ENCODE data around the gene HOXA10.

The HOXA10 gene

GRCh38 chr7:27199849-27200760, 26.0 kb upstream of the HOXA10 start, which contains the start of gene HOXA13:
TSS of gene HOXA13 (minus strand) at chr7:27200091. CDS start at chr7:27200077, 14 bp downstream.
- Mint-ChIP-seq H3K9me3 (peaks cover 2% of the 10 kb centered on the region), H3K27ac (peak within 1 kb of the TSS; percentile 79), H3K4me3 (peak within 1 kb of the TSS; percentile 84), H3K27me3 (peaks cover 34% of the 10 kb centered on the region), H3K36me3 (no peaks in the 10 kb centered on the region), H3K4me1 (peaks cover 21% of the 10 kb centered on the region)
- DNase-seq (ENCODE audit: low spot score in 2 of 2) (peak in 1 of 2 donors; percentile 32), ATAC-seq (ENCODE audit: low read depth) (peak; percentile 53)

- no peak for ATAC-seq (ENCODE audit: low read depth)
- Mint-ChIP-seq H3K36me3 (no peaks in the 10 kb centered on the region), H3K27me3 (peaks cover 35% of the 10 kb centered on the region), H3K27ac (peak overlapping the region; percentile 79), H3K9me3 (peaks cover 2% of the 10 kb centered on the region), H3K4me3 (peak overlapping the region; percentile 56), H3K4me1 (peaks cover 17% of the 10 kb centered on the region)
- DNase-seq (ENCODE audit: low spot score in 2 of 2): peak in 1 of 2 donors; percentile 39
These were observed 25.0 kb upstream of the HOXA10 start for GRCh38 chr7:27198871-27199801.

DNA sequence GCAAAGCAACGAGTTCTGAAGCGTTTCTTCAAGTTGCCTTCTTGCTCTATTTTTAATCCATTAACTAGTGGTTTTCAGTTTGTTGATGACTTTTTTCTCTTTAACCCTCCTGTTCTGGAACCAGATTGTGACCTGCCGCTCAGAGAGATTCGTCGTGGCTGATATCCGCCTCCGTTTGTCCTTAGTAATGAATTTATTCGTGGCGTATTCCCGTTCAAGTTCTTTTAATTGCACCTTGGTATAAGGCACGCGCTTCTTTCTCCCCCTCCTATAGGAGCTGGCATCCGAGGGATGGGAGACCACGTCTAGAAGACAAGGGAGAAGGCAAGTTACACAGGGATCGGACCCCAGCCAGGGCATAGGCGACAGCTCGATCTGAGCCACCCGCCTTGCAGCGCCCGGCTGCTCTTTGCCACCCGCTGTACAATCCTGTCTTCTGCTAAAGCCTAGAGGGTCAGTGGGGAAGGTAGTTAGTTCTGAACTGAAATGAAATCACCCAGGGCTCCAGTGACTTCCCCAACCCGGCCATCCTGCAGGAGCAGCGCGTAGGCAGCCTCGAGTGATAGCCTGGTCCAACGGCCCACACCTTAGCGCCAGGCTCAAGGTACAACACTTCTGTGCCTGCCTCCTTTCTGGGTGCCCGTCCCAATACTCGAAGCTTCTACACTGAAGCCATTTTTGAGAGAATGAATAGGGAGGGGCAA, 24.2 kb upstream of the HOXA10 start:
- no peaks in the 10 kb centered on the region for H3K36me3 Mint-ChIP-seq
- H3K4me1 Mint-ChIP-seq: peaks cover 17% of the 10 kb centered on the region
- H3K27me3 Mint-ChIP-seq: peaks cover 32% of the 10 kb centered on the region
- DNase-seq (ENCODE audit: low spot score in 2 of 2): peak in 1 of 2 donors; percentile 19
- peaks cover 2% of the 10 kb centered on the region for H3K9me3 Mint-ChIP-seq
- ATAC-seq (ENCODE audit: low read depth): no peak
- peak overlapping the region; percentile 79 for H3K27ac Mint-ChIP-seq
- no peak overlapping the region for H3K4me3 Mint-ChIP-seq

DNA sequence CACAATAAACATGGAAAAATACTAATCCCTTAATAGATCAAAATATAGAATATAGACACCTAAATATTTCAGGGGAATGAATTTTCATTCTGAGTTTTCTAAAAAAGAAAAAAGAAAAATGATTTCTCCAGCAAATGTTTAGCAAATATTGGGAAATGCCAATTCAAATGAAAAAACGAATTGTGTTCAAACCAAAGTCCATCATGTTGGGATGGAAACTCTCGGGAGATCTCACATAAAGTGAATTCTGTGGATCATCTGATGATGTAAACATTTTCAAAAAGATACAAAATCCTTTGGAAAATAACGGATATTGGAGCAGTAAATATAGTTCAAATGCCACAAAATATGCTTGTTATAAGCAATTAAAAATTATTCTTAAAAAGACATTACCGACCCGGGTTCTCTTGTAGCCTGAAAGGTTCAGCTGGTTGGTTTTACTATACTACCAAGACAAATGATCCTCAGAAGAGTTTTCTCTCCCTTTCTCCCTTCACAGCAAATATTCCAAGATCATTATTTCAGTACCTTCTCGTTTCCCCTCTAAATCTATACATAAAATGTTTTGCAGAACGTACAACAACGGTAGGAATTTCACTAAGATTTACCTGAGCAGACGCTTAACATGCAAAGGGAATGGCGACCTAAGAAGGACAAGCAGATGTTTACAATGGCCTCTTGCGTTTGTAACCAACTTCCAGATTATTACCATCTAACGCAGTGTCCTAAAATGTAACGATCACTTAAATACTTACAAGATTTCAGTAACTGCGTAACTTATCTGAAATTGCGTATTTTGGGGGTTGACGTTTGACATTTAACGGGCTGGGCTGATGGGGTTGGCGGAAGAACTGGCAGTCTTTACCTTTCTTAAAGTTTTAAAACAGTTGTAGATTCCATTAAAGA, 23.3 kb upstream of the HOXA10 start:
- Mint-ChIP-seq H3K27ac (peak overlapping the region; percentile 30), H3K36me3 (no peaks in the 10 kb centered on the region), H3K9me3 (peaks cover 2% of the 10 kb centered on the region), H3K4me1 (peaks cover 17% of the 10 kb centered on the region), H3K4me3 (no peak overlapping the region), H3K27me3 (peaks cover 30% of the 10 kb centered on the region)
- DNase-seq (ENCODE audit: low spot score in 2 of 2) (no peak), ATAC-seq (ENCODE audit: low read depth) (no peak)

GRCh38 chr7:27196287-27196767, 22.2 kb upstream of the HOXA10 start:
- Mint-ChIP-seq H3K27ac (no peak overlapping the region), H3K4me3 (no peak overlapping the region), H3K36me3 (no peaks in the 10 kb centered on the region), H3K27me3 (peaks cover 27% of the 10 kb centered on the region), H3K9me3 (peaks cover 2% of the 10 kb centered on the region), H3K4me1 (peaks cover 15% of the 10 kb centered on the region)
- peak; percentile 80 to 81 for DNase-seq (ENCODE audit: low spot score in 2 of 2)
- ATAC-seq (ENCODE audit: low read depth): peak; percentile 49

DNA sequence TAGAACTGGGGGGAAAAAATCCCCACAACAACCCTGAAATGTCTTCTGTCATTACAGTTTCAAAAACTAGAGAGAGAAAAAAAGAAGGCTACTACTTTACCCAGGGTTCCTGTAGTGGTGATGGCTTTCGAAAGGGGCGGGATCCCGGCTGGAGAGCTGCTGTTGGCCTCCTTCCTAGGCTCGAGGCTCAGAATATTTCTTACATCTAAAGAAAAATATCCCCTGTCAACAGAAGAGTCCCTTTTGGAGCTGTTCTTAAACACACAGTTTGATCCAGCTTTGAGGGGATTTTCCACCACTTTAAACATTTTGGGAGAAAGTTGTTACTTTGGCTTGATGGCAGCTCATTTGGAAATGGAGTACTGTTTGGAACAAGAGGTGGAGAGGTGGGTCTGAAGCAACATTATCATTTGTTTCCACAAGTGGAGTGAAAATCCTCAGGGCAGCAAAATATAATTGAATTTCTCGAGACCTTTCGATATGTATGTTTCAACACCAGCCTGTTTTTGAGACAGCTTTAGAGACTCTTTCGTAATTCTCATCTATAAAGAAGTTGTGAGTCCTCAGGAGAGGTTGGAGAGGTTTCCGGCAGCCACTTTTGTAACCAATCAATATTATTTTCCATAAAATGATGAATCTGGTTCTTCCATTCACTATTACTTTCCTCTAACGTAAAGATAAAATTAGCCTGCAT, 20.7 kb upstream of the HOXA10 start:
- Mint-ChIP-seq H3K36me3 (peaks cover 3% of the 10 kb centered on the region), H3K27ac (no peak overlapping the region), H3K4me3 (no peak overlapping the region), H3K27me3 (peaks cover 32% of the 10 kb centered on the region), H3K4me1 (peaks cover 3% of the 10 kb centered on the region), H3K9me3 (peaks cover 2% of the 10 kb centered on the region)
- ATAC-seq (ENCODE audit: low read depth) (no peak), DNase-seq (ENCODE audit: low spot score in 2 of 2) (no peak)

- DNase-seq (ENCODE audit: low spot score in 2 of 2) (no peak), ATAC-seq (ENCODE audit: low read depth) (no peak)
- H3K27me3 Mint-ChIP-seq: peaks cover 36% of the 10 kb centered on the region
- H3K36me3 Mint-ChIP-seq: peaks cover 3% of the 10 kb centered on the region
- no peak overlapping the region for H3K27ac Mint-ChIP-seq
- peaks cover 4% of the 10 kb centered on the region for H3K4me1 Mint-ChIP-seq
- no peak overlapping the region for H3K4me3 Mint-ChIP-seq
- peaks cover 2% of the 10 kb centered on the region for H3K9me3 Mint-ChIP-seq
These were observed 19.9 kb upstream of the HOXA10 start for GRCh38 chr7:27194002-27194352.

- Mint-ChIP-seq H3K27me3 (peaks cover 37% of the 10 kb centered on the region), H3K9me3 (peaks cover 2% of the 10 kb centered on the region), H3K4me3 (no peak overlapping the region), H3K27ac (no peak overlapping the region), H3K36me3 (peaks cover 3% of the 10 kb centered on the region), H3K4me1 (peaks cover 5% of the 10 kb centered on the region)
- DNase-seq (ENCODE audit: low spot score in 2 of 2) (no peak), ATAC-seq (ENCODE audit: low read depth) (no peak)
These were observed 19.3 kb upstream of the HOXA10 start for GRCh38 chr7:27193335-27194001.

DNA sequence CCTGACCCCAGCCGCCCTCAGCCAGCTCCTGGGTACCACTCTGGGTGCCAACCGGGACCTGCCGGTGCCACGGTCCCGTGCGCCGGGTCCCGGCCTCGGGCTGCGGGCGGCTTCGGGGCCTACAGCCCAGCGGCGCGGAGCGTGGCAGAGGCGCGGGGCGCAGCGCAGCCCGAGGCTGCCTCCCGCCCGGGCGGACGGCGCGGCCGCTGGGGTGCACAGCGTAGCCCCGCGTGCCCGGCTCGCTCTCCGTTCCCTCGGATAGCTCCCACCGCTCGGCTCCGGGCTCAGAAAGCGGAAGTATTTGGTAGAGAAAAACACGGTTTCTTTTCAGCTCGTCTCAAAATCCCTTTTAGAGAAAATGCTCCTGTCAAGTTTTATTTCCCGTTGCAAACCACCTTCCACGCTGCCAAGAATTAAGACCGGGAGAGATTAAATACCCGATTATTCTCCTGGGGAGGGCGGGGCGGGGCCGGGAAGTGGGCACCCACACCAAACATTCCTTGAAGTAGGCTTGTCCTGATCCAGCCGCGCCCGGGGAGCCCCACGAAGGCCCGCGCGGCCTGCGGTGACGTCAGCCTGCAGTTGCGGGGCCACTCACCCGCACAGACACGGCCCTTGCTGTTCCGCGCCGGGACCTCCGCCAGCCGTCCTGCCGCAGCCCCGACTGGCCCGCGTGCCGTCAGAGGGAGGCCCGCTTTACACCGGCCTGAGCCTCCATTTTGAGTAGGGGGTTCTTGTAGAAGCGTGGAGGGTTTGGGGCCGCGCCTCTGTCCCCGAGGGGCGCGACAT, 18.6 kb upstream of the HOXA10 start:
- H3K4me3 Mint-ChIP-seq: peak overlapping the region; percentile 52
- DNase-seq (ENCODE audit: low spot score in 2 of 2): no peak
- H3K27me3 Mint-ChIP-seq: peaks cover 40% of the 10 kb centered on the region
- no peaks in the 10 kb centered on the region for H3K9me3 Mint-ChIP-seq
- peaks cover 3% of the 10 kb centered on the region for H3K36me3 Mint-ChIP-seq
- peak; percentile 46 for ATAC-seq (ENCODE audit: low read depth)
- peaks cover 8% of the 10 kb centered on the region for H3K4me1 Mint-ChIP-seq
- no peak overlapping the region for H3K27ac Mint-ChIP-seq

DNA sequence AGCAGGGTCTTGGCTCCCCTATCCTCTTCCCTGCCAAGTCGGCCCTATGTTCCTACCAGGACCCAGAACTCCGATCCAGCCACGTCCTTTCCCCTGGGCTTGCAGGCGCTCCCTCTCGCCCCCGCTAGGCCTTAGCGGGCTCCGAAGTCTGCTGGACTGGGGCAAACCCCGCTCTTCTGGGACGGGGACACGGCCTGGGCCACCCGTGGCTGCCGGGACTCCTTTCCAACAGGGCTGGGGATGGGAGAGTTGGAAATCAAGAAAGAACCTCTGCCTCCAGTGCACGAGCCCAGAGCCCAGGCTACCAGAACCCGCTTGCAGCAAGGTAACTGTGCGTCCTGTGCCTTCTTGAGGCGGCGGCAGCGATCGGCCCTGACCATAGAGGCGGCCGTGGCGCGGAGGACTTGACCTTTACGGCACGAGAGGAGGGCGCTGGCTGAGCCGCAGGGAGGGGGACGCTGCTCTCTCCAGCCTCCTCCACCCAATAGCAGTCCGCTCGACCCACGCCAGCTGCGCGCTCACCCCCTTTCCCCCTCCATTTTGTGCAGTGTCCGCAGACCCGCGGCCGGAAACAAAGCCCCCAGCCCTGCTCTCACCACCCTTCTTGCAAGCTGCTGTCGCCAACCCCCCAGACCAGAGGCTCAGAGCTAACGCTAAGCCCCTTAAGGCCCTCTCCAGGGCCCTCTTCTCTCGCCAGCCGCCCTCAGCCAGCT, 17.9 kb upstream of the HOXA10 start:
- peaks cover 8% of the 10 kb centered on the region for H3K4me1 Mint-ChIP-seq
- H3K36me3 Mint-ChIP-seq: peaks cover 3% of the 10 kb centered on the region
- H3K27me3 Mint-ChIP-seq: peaks cover 34% of the 10 kb centered on the region
- H3K27ac Mint-ChIP-seq: no peak overlapping the region
- ATAC-seq (ENCODE audit: low read depth) (peak; percentile 8), DNase-seq (ENCODE audit: low spot score in 2 of 2) (no peak)
- peak overlapping the region; percentile 50 for H3K4me3 Mint-ChIP-seq
- no peaks in the 10 kb centered on the region for H3K9me3 Mint-ChIP-seq

DNA sequence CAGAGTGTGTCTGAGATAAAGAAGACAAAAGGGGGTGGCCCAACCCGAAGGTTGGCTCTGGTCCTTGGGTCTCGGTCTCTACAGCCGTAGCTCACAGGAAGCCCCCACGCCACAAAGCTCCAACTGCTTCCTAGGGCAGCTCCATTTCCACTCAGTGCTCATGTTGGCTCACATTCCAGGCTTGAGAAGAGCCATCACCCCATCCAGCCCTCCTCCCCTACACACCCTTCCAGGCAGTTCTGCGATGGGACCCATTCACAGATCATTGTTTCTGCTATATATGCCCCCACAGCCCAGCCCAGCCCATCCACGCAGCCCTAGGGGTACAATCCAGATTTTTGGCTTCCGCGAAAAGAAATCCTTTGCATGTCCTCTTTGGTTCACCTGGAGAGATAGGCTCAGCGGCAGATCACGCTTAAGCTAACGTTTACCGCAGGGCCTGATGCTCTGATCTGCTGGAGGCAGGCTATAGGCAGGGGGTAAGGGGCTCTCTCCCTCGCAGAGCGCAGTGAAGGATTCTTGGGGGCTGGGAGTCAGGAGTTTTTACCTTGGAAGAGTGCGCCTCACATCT, 17.1 kb upstream of the HOXA10 start:
- no peak overlapping the region for H3K27ac Mint-ChIP-seq

More for the DNA sequence above, 17.1 kb upstream of the HOXA10 start:
- ATAC-seq (ENCODE audit: low read depth): no peak
- Mint-ChIP-seq H3K9me3 (no peaks in the 10 kb centered on the region), H3K4me1 (peaks cover 8% of the 10 kb centered on the region), H3K4me3 (no peak overlapping the region), H3K27me3 (peaks cover 36% of the 10 kb centered on the region), H3K36me3 (peaks cover 3% of the 10 kb centered on the region)
- no peak for DNase-seq (ENCODE audit: low spot score in 2 of 2)

Data from memory B cell (primary cell).